GM12891 (cell line): Measurements from ENCODE around the gene ETFB.

Source experiments
- DNase-seq: peaks from one replicate; pipeline ENCODE4 v3.0.0; 2011; ENCODE audit warnings: low spot score; ENCODE audit not compliant: insufficient read length
- FAIRE-seq: peaks from 2 replicates; lab custom pipeline; 2011; peaks lifted over from hg19 to GRCh38; lab: Jason Lieb, UNC
- PAX5 ChIP-seq: IDR thresholded peaks from 2 replicates; pipeline ENCODE4 v1.6.1; 2011; ENCODE audit warnings: low read length, moderate library complexity, mild to moderate bottlenecking; ENCODE audit not compliant: insufficient read depth, severe bottlenecking
- POLR2A ChIP-seq: IDR thresholded peaks from 2 replicates; pipeline ENCODE4 v1.6.1; 2011; ENCODE audit warnings: low read depth, low read length, control low read depth
- POLR2AphosphoS5 ChIP-seq: IDR thresholded peaks from 2 replicates; pipeline ENCODE4 v1.6.1; 2011; ENCODE audit warnings: low read depth, low read length, control low read depth
- POU2F2 ChIP-seq: IDR thresholded peaks from 2 replicates; pipeline ENCODE4 v1.6.1; 2011; ENCODE audit warnings: low read depth, mild to moderate bottlenecking, control low read depth, low read length, moderate library complexity
- SPI1 ChIP-seq: IDR thresholded peaks from 2 replicates; pipeline ENCODE4 v1.6.1; 2011; ENCODE audit warnings: low read depth, low read length, control low read depth
- TAF1 ChIP-seq: IDR thresholded peaks from 2 replicates; pipeline ENCODE4 v1.6.1; 2011; ENCODE audit warnings: low read depth, low read length, control low read depth

The ETFB gene

DNA sequence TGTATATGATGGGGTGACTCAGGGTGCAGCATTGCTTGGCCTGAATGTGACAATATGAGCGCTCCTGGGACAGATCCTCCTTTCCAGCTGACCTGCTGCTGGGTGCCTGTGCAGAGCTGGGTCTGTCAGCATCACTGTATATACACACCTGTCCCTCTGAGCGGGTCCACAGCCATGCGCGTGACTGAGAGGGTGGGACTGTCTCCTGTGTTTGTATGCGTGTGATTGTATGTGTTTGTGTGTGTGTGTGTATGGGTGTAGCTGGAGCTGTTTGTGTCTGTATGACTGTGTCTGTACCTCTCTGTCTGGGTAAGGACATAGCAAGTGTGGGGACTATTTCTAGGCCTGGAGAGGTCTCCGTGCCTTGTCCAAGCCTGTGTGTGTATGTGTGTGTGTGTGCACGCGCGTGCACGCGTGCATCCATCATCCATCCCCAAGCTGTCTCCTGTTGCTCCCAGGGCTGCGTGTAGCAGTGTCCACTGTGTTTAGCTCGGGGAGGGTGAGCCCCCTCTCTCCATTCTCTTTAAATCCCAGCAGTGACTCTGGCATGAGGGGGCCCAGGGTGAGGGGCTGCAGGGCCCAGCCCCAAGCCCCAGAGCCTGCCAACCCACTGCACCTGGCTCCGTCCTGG lies 46.4 kb downstream of the ETFB start:
- DNase-seq: no peak
- FAIRE-seq: no peak
- TF ChIP-seq PAX5 (no peak), POU2F2 (no peak), POLR2AphosphoS5 (no peak), TAF1 (no peak), POLR2A (no peak), SPI1 (no peak)

- no peak for DNase-seq
- FAIRE-seq: no peak
- TF ChIP-seq PAX5: no peak
- TF ChIP-seq TAF1: no peak
- no peak for TF ChIP-seq SPI1
- no peak for TF ChIP-seq POLR2A
- no peak for TF ChIP-seq POLR2AphosphoS5
- TF ChIP-seq POU2F2: no peak
Measured at GRCh38 chr19:51318687-51319648, 47.2 kb downstream of the ETFB start.

- TF ChIP-seq POLR2AphosphoS5 (no peak), POLR2A (no peak), TAF1 (no peak), POU2F2 (no peak), PAX5 (no peak), SPI1 (no peak)
- no peak for FAIRE-seq
Measured at GRCh38 chr19:51317968-51318367, 48.2 kb downstream of the ETFB start.

GRCh38 chr19:51317376-51317775 lies 48.8 kb downstream of the ETFB start:
- no peak for FAIRE-seq

More at GRCh38 chr19:51317968-51318367, 48.2 kb downstream of the ETFB start:
- no peak for DNase-seq

DNA sequence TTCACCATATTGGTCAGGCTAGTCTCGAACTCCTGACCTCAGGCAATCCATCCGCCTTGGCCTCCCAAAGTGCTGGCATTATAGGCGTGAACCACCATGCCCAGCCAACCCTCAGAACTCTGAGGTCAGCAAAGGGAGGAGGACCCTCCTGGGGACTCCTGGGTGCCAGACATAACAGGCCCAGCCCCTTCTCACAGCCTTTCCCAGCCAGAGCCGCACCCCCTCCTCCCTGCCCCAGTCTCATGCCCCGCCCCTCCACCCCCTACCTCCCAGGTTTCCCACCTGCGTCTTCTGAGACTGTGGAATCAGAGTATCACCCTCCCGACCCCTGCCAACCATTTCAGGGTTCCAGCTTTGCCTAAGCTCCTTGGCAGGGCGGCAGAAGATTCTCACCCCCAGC lies 49.5 kb downstream of the ETFB start:
- DNase-seq (no peak), FAIRE-seq (no peak)
- TF ChIP-seq POLR2AphosphoS5 (no peak), TAF1 (no peak), PAX5 (no peak), POLR2A (no peak), SPI1 (no peak), POU2F2 (no peak)

More at GRCh38 chr19:51317376-51317775, 48.8 kb downstream of the ETFB start:
- no peak for DNase-seq
- no peak for TF ChIP-seq POU2F2
- TF ChIP-seq TAF1: no peak
- TF ChIP-seq PAX5: no peak
- no peak for TF ChIP-seq SPI1
- no peak for TF ChIP-seq POLR2A
- no peak for TF ChIP-seq POLR2AphosphoS5

GRCh38 chr19:51311351-51312257 lies 54.6 kb downstream of the ETFB start, which contains the start of gene IGLON5:
IGLON5 (plus strand) TSS chr19:51311644; CDS start chr19:51311848, 204 bp downstream.
- DNase-seq: no peak
- TF ChIP-seq PAX5 (no peak), TAF1 (no peak), POLR2A (no peak), SPI1 (no peak), POU2F2 (no peak), POLR2AphosphoS5 (no peak)
- FAIRE-seq: no peak

DNA sequence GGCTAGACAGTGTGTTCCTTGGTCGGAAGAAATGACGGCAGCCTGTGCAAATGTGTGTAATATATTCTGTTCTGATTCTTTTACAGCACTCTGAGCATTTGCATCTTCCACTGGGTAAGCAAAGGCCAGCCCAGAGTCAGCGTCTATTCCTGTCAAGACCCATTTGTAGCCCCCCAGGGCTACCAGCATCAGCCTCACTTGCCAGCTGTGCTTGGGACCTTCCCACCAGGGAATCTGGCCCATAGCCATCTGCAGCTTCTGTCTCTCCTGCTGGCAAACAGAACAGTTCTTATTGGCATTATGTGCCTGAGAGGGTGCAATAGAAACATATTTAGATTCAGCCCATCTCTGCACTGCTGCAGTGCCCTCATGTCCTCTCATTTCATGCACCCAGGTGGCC lies 60.7 kb downstream of the ETFB start:
- no peak for TF ChIP-seq POLR2A
- TF ChIP-seq TAF1: no peak

DNA sequence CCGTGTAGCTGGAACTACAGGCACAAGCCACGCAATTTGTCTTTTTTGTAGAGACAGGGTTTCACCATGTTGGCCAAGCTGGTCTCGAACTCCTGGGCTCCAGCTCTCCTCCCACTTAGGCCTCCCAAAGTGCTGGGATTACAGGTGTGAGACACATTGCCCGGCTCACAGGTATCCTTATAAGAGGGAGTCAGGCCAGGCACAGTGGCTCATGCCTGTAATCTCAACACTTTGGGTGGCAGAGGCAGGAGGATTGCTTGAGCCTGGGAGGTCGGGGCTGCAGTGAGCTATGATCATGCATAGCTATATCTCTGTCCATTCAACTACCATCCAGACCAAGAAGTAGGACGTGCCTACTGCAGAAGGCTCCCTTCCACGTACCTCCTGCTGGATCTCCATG lies 64.9 kb downstream of the ETFB start:
- no peak for TF ChIP-seq POLR2A
- TF ChIP-seq POLR2AphosphoS5: no peak
- no peak for TF ChIP-seq POU2F2
- TF ChIP-seq SPI1: no peak
- TF ChIP-seq PAX5: no peak
- TF ChIP-seq TAF1: no peak
- DNase-seq (no peak), FAIRE-seq (no peak)

More for the DNA sequence above, 60.7 kb downstream of the ETFB start:
- no peak for DNase-seq
- FAIRE-seq: no peak

DNA sequence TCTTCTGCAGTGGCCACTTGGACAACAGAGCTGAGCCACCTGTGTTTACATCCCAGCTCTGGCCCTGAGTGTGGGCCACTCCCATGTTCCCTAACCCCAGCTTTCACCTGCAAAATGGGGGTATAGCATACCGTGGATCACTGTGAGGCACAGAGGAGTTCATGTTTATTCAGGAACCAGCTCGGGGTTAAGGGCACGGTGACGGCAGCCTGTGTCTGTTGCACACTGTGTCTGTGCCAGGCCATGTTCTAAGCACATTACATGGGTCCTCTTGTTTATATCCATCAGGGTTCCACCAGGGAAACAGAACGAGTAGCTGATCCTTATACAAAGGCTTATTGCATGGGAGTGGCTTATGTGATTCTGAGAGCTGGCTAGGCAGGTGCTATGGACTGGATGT lies 68.8 kb downstream of the ETFB start:
- FAIRE-seq: no peak
- no peak for TF ChIP-seq POLR2A
- no peak for TF ChIP-seq POU2F2
- TF ChIP-seq PAX5: no peak
- TF ChIP-seq POLR2AphosphoS5: no peak
- no peak for DNase-seq
